ENCODE results near the gene TTLL12.

TTLL12 gene

GRCh38 chr22:43126501-43127165, 60.3 kb downstream of the TTLL12 start:
- DNase-seq, result no peak

GRCh38 chr22:43118953-43119458, 67.9 kb downstream of the TTLL12 start:
- no peak for DNase-seq

GRCh38 chr22:43118024-43118849, 68.7 kb downstream of the TTLL12 start:
- no peak for DNase-seq

- DNase-seq, result no peak
Measured at GRCh38 chr22:43116932-43117331, 70.0 kb downstream of the TTLL12 start.
